ENCODE results near the gene DZIP1. TPM values are rescaled to one million over a fixed set of nuclear protein-coding genes. Genes with fewer than 3 reads are reported as not detected.

DZIP1 gene
- total RNA-seq, 1 experiment from 2014 or later = 33.6 TPM

DNA sequence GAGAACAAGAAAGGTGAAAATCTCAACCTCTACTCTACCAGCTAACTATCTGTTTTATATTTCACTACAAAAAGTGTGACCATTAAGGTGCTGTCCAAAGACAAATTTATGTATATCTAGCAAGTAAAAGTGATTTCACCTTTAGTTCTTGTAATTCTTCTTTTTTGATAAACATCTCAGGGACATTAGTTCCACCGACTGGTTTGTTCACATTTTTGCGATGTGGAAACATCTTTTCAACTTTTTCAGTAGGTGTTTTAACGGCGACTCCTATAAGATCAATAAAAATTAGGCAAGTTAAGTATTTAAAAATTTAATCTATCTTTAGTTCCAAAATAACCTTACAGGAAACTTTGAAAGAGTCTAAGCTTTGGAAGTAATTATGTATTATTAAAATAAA is 58.6 kb downstream of the DZIP1 start:
- no peaks in the 10 kb centered on the region for H3K4me1 Mint-ChIP-seq
- H4K91ac ChIP-seq (ENCODE audit: insufficient read length, low read depth, low read length) = no peak overlapping the region
- peaks cover 27 to 69% (median 58%) of the 10 kb centered on the region in 3 experiments; a peak in 6 of 7 replicates for H3K36me3 Mint-ChIP-seq (ENCODE audit: insufficient read depth in 1 of 3, low read depth in 3 of 3)

More for the DNA sequence above, 58.6 kb downstream of the DZIP1 start:
- Mint-ChIP-seq H3K4me3 (no peak overlapping the region), H3K9me3 (no peaks in the 10 kb centered on the region), H3K27me3 (ENCODE audit: low read depth) (no peaks in the 10 kb centered on the region), H3K27ac (no peak overlapping the region)
- H3K9me3 ChIP-seq (ENCODE audit: control insufficient read depth, low read depth, low read length) = no peaks in the 10 kb centered on the region
- H3K27ac ChIP-seq (ENCODE audit: insufficient read length, low read depth, low read length) = no peak overlapping the region
- H2BK15ac ChIP-seq (ENCODE audit: low read depth, low read length) = no peak overlapping the region
- no peaks in the 10 kb centered on the region for H3K79me2 ChIP-seq (ENCODE audit: insufficient read depth, low read length)
- no peak overlapping the region for H2BK120ac ChIP-seq (ENCODE audit: low read depth, low read length, poor library complexity, severe bottlenecking)
- H4K8ac ChIP-seq (replicated peaks; ENCODE audit: insufficient read length, low read depth, low read length) = no peak overlapping the region
- H3K9ac ChIP-seq (ENCODE audit: extremely low read depth, insufficient read length, low read length) = no peak overlapping the region
- TF ChIP-seq, protein P1, sequence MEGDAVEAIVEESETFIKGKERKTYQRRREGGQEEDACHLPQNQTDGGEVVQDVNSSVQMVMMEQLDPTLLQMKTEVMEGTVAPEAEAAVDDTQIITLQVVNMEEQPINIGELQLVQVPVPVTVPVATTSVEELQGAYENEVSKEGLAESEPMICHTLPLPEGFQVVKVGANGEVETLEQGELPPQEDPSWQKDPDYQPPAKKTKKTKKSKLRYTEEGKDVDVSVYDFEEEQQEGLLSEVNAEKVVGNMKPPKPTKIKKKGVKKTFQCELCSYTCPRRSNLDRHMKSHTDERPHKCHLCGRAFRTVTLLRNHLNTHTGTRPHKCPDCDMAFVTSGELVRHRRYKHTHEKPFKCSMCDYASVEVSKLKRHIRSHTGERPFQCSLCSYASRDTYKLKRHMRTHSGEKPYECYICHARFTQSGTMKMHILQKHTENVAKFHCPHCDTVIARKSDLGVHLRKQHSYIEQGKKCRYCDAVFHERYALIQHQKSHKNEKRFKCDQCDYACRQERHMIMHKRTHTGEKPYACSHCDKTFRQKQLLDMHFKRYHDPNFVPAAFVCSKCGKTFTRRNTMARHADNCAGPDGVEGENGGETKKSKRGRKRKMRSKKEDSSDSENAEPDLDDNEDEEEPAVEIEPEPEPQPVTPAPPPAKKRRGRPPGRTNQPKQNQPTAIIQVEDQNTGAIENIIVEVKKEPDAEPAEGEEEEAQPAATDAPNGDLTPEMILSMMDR (conservative IDR thresholded peaks at IDR 0.05) = no peak
- no peak overlapping the region for H3K14ac ChIP-seq (ENCODE audit: insufficient read depth, low read length)
- no peak overlapping the region for H2BK5ac ChIP-seq (ENCODE audit: insufficient read length, low read length)
- H3K23ac ChIP-seq (ENCODE audit: insufficient read length, low read depth, low read length) = no peak overlapping the region
- no peak overlapping the region for H3K56ac ChIP-seq (ENCODE audit: insufficient read length, low read depth, low read length)
- H2BK20ac ChIP-seq (ENCODE audit: low read depth, low read length, poor library complexity, severe bottlenecking) = no peak overlapping the region
- DNase-seq = no peak
- no peak overlapping the region for H2AFZ ChIP-seq (ENCODE audit: low read length)
- no CpG with 5 or more reads among the region's 4 CpGs for WGBS (ENCODE audit: extremely low coverage, insufficient read length, low lambda C conversion rate)
- no peak overlapping the region for H3K18ac ChIP-seq (ENCODE audit: insufficient read length, low read depth, low read length)
- H3K4me2 ChIP-seq (ENCODE audit: insufficient read depth, insufficient read length, low read length) = no peak overlapping the region
- H3T11ph ChIP-seq (ENCODE audit: low read length) = no peak overlapping the region
- no peak overlapping the region for H4K5ac ChIP-seq (ENCODE audit: insufficient read length, low read depth, low read length)
- H3K23me2 ChIP-seq (ENCODE audit: insufficient read length, low read depth, low read length, poor library complexity, severe bottlenecking) = no peaks in the 10 kb centered on the region
- H3K4me1 ChIP-seq (ENCODE audit: insufficient read depth, low read length) = no peaks in the 10 kb centered on the region
- H2BK12ac ChIP-seq (ENCODE audit: insufficient read length, low read depth, low read length) = no peak overlapping the region
- no peak overlapping the region for H3K4ac ChIP-seq (ENCODE audit: low read depth, low read length)
- H3K79me1 ChIP-seq (ENCODE audit: insufficient read depth, low read depth, low read length, poor library complexity, severe bottlenecking) = no peaks in the 10 kb centered on the region
- H4K20me1 ChIP-seq (ENCODE audit: control insufficient read depth, insufficient read depth, insufficient read length) = no peaks in the 10 kb centered on the region
- H2AK5ac ChIP-seq (ENCODE audit: insufficient read length, low read length) = no peak overlapping the region
- no peaks in the 10 kb centered on the region; the same call in 1 of the 2 replicates for H3K27me3 ChIP-seq (ENCODE audit: insufficient read depth, low read length)
